OCI-LY1 (cell line): ENCODE data around the gene MRTFB.
A peak's percentile ranks its signal among the peaks of the same experiment; 100 is the strongest.

Experiments
- CTCF ChIP-seq: fragments of 200-600 bp; sonication (generic), shearing (Covaris generic); IDR thresholded peaks from 2 replicates; pipeline ENCODE4 v1.5.1; 2017; ENCODE audit warnings: mild to moderate bottlenecking, antibody characterized with exemption, low read length, moderate library complexity, mixed read lengths
- EZH2 ChIP-seq: fragments of 200-600 bp; sonication (generic), shearing (Covaris generic); IDR thresholded peaks from 2 replicates; pipeline ENCODE4 v1.8.0; 2017; ENCODE audit warnings: borderline replicate concordance, mixed run types, mild to moderate bottlenecking, antibody characterized with exemption, low read length, moderate library complexity, mixed read lengths

GRCh38 chr16:14289692-14290340 lies 218.7 kb downstream of the MRTFB start:
- peak; percentile 64 for TF ChIP-seq CTCF
- TF ChIP-seq EZH2: no peak
